ENCODE data around the gene IL5RA. TPM values are rescaled to one million over a fixed set of nuclear protein-coding genes. Genes with fewer than 3 reads are reported as not detected.

The IL5RA gene
- total RNA-seq, 1 experiment from 2014 or later = not detected

- Histone ChIP-seq H3K79me2 (ENCODE audit: insufficient read depth, low read length) (no peaks in the 10 kb centered on the region), H3K9ac (ENCODE audit: low read length) (no peak overlapping the region), H4K20me1 (ENCODE audit: insufficient read depth) (no peaks in the 10 kb centered on the region), H3K36me3 (ENCODE audit: control insufficient read depth in 1 of 2, insufficient read depth in 2 of 2, low read length in 2 of 2) (no peaks in the 10 kb centered on the region), H3K9me2 (ENCODE audit: insufficient read depth) (no peaks in the 10 kb centered on the region), H3K27ac (ENCODE audit: low read depth, low read length) (no peak overlapping the region), H3K27me3 (ENCODE audit: insufficient read depth, low read length) (peaks cover 17% of the 10 kb centered on the region), H3K4me3 (replicated peaks in 1 of 2; ENCODE audit: low read depth in 1 of 2, low read length in 2 of 2) (no peak overlapping the region), H3K4me1 (ENCODE audit: control insufficient read depth in 1 of 2, insufficient read depth in 2 of 2, low read length in 2 of 2) (no peaks in the 10 kb centered on the region), H3K4me2 (ENCODE audit: low read length) (no peak overlapping the region), H2AFZ (ENCODE audit: low read depth, low read length, poor library complexity, severe bottlenecking) (no peak overlapping the region), H3K9me3 (ENCODE audit: control insufficient read depth in 1 of 2, insufficient read depth in 1 of 2, low read depth in 1 of 2, low read length in 2 of 2) (no peaks in the 10 kb centered on the region)
- TF ChIP-seq SIN3A (IDR thresholded peaks at IDR 0.05; ENCODE audit: low read depth) = no peak
- no peak for TF ChIP-seq FOSL1 (IDR thresholded peaks at IDR 0.05; ENCODE audit: low read depth)
- no peak for TF ChIP-seq YY1 (IDR thresholded peaks at IDR 0.05; ENCODE audit: extremely low read depth, insufficient replicate concordance, low read depth, low read length)
- no peak for TF ChIP-seq EZH2 (IDR thresholded peaks at IDR 0.05)
- no peak for TF ChIP-seq ZBTB33 (IDR thresholded peaks at IDR 0.05; ENCODE audit: extremely low read depth, insufficient replicate concordance, low read length)
- no peak for TF ChIP-seq CTCF (IDR thresholded peaks at IDR 0.05 in 2 of 3, conservative IDR thresholded peaks at IDR 0.05 in 1 of 3; ENCODE audit: borderline replicate concordance in 1 of 3, insufficient read depth in 1 of 3, low read depth in 2 of 3, low read length in 2 of 3)
- no peak for TF ChIP-seq MAX (IDR thresholded peaks at IDR 0.05)
- no peak for TF ChIP-seq CEBPB (IDR thresholded peaks at IDR 0.05; ENCODE audit: low read depth)
- TF ChIP-seq ZFX (IDR thresholded peaks at IDR 0.05) = no peak
- TF ChIP-seq SRF (IDR thresholded peaks at IDR 0.05; ENCODE audit: low read depth) = no peak
- ChIA-PET CTCF (no interaction called here), POLR2A (interaction anchor here (0.6 kb wide), 1 partner anchor 10 kb away, joined by 3 read pairs; no protein-coding TSS in a partner anchor), RAD21 (ENCODE audit: low non-redundant PET in 1 of 2, low total read pairs in 2 of 2, uncharacterized antibody in 2 of 2, unreplicated experiment in 2 of 2) (no interaction called here)
- no TSS peak for BruUV-seq (replicated peaks)
- intact Hi-C loops (cut with micrococcal nuclease) = no loop called here
- DNase-seq (ENCODE audit: low read depth, low spot score) (no peak), ATAC-seq (no peak)
These were observed 29.9 kb downstream of the IL5RA start for GRCh38 chr3:3080309-3080708.
